Measurements from ENCODE around the gene PPM1N. TPM values are rescaled to one million over a fixed set of nuclear protein-coding genes. Genes with fewer than 3 reads are reported as not detected.

Gene PPM1N
- total and polyA plus RNA-seq, 2 of the 13 experiments (the other 11 are each of a cell fraction or from before 2014, with no cell fraction given): 0.31 to 1.8 TPM

GRCh38 chr19:45455707-45456499 is 42.3 kb upstream of the PPM1N start (continued):
- TF ChIP-seq EHMT2 (IDR thresholded peaks at IDR 0.05; ENCODE audit: borderline replicate concordance, low read depth, low read length) (no peak), ZNF768 (CRISPR knock-in tag; IDR thresholded peaks at IDR 0.05) (peak; percentile 78; the same call in 1 of the 2 replicates), SIN3A (IDR thresholded peaks at IDR 0.05; ENCODE audit: borderline replicate concordance, low read depth, low read length) (peak; percentile 82; the same call in 1 of the 2 replicates), GABPB1 (CRISPR knock-in tag; IDR thresholded peaks at IDR 0.05) (peak; percentile 78; the same call in 1 of the 2 replicates), ZNF784 (CRISPR knock-in tag; IDR thresholded peaks at IDR 0.05; ENCODE audit: borderline replicate concordance) (no peak), ZNF317 (CRISPR knock-in tag; IDR thresholded peaks at IDR 0.05) (no peak), DNMT3B (CRISPR knock-in tag; conservative IDR thresholded peaks at IDR 0.05) (0 out of 2 replicates have a peak, but pooled peaks have one; percentile 27), CENPX (CRISPR knock-in tag; IDR thresholded peaks at IDR 0.05) (no peak), CREB3 (CRISPR knock-in tag; IDR thresholded peaks at IDR 0.05) (no peak), MIER2 (CRISPR knock-in tag; IDR thresholded peaks at IDR 0.05) (no peak), SUZ12 (IDR thresholded peaks at IDR 0.05; ENCODE audit: low read depth, low read length) (no peak), HOXA5 (CRISPR knock-in tag; IDR thresholded peaks at IDR 0.05) (no peak), ZNF557 (CRISPR knock-in tag; IDR thresholded peaks at IDR 0.05) (peak; percentile 48; the same call in 1 of the 2 replicates), KMT2A (CRISPR knock-in tag; IDR thresholded peaks at IDR 0.05) (no peak), GPBP1L1 (CRISPR knock-in tag; IDR thresholded peaks at IDR 0.05) (no peak), RXRA (CRISPR knock-in tag; IDR thresholded peaks at IDR 0.05) (peak; percentile 99), ZNF30 (CRISPR knock-in tag; IDR thresholded peaks at IDR 0.05) (no peak), ELF1 (CRISPR knock-in tag; IDR thresholded peaks at IDR 0.05) (peak; percentile 10; the same call in 1 of the 2 replicates), NFE2L2 (IDR thresholded peaks at IDR 0.05; ENCODE audit: low read length) (peak; percentile 29; the same call in 1 of the 2 replicates), NR2F2 (IDR thresholded peaks at IDR 0.05; ENCODE audit: borderline replicate concordance, low read depth) (no peak), NFKBIZ (CRISPR knock-in tag; IDR thresholded peaks at IDR 0.05) (peak; percentile 78), CTCF (CRISPR knock-in tag; IDR thresholded peaks at IDR 0.05) (no peak), PAXIP1 (CRISPR knock-in tag; conservative IDR thresholded peaks at IDR 0.05) (peak; percentile 66)
